ENCODE data around the gene DNM1L. TPM values are rescaled to one million over a fixed set of nuclear protein-coding genes. Genes with fewer than 3 reads are reported as not detected.

DNM1L gene
- total RNA-seq, 1 donor from 2014 or later, result 167 TPM

DNA sequence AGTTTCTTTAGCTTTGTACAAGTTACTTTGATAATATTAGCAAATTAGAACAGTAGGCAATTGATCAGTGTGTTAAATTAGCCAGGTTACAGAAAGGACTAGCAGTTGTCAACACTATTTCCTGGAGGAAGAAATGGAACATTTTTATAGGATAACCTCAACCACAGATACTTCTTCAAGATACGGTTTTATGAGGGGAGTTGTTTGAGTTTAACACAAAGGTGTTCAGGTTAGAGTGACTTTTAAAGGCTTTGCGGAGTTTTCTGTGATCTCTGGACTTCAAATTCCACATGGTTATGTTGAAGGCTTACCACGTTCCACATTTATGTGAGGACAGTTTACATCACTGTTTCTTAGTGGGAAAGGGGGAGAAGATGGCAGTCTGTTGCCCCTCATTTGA, 57.3 kb downstream of the DNM1L start:
- H3K27me3 Mint-ChIP-seq (ENCODE audit: unreplicated experiment), result no peaks in the 10 kb centered on the region
- DNase-seq, result no peak
- no peaks in the 10 kb centered on the region for H3K4me1 Mint-ChIP-seq (ENCODE audit: low read depth, unreplicated experiment)
- no peak overlapping the region for H3K4me3 Mint-ChIP-seq (ENCODE audit: unreplicated experiment)
- TF ChIP-seq, protein P1, sequence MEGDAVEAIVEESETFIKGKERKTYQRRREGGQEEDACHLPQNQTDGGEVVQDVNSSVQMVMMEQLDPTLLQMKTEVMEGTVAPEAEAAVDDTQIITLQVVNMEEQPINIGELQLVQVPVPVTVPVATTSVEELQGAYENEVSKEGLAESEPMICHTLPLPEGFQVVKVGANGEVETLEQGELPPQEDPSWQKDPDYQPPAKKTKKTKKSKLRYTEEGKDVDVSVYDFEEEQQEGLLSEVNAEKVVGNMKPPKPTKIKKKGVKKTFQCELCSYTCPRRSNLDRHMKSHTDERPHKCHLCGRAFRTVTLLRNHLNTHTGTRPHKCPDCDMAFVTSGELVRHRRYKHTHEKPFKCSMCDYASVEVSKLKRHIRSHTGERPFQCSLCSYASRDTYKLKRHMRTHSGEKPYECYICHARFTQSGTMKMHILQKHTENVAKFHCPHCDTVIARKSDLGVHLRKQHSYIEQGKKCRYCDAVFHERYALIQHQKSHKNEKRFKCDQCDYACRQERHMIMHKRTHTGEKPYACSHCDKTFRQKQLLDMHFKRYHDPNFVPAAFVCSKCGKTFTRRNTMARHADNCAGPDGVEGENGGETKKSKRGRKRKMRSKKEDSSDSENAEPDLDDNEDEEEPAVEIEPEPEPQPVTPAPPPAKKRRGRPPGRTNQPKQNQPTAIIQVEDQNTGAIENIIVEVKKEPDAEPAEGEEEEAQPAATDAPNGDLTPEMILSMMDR (IDR thresholded peaks at IDR 0.05; ENCODE audit: partially characterized antibody, unreplicated experiment), result no peak
- no peaks in the 10 kb centered on the region for H3K36me3 Mint-ChIP-seq (ENCODE audit: unreplicated experiment)
- H3K9me3 Mint-ChIP-seq (ENCODE audit: unreplicated experiment), result no peaks in the 10 kb centered on the region
- no peak overlapping the region for H3K27ac Mint-ChIP-seq (ENCODE audit: unreplicated experiment)

DNA sequence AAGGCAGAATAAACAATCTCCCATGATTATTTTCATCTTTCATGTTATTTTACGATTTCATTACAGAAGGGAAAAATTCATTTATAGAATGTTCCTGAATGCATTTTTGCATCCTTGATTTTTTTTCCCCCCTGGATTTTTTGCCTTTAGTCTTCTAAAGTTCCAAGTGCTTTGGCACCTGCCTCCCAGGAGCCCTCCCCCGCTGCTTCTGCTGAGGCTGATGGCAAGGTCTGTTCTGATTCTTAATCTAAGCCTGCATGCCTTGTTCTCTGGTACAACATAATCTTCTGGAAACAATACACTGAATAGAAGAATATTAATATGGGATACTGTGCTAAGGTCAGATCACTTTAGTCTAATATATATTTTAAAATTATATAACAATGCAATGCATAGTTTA, 58.6 kb downstream of the DNM1L start:
- no peaks in the 10 kb centered on the region for H3K9me3 Mint-ChIP-seq (ENCODE audit: unreplicated experiment)
- TF ChIP-seq, protein P1 (IDR thresholded peaks at IDR 0.05; ENCODE audit: partially characterized antibody, unreplicated experiment), result no peak
- no peaks in the 10 kb centered on the region for H3K36me3 Mint-ChIP-seq (ENCODE audit: unreplicated experiment)
- H3K27me3 Mint-ChIP-seq (ENCODE audit: unreplicated experiment), result no peaks in the 10 kb centered on the region
- H3K4me1 Mint-ChIP-seq (ENCODE audit: low read depth, unreplicated experiment), result no peaks in the 10 kb centered on the region
- H3K4me3 Mint-ChIP-seq (ENCODE audit: unreplicated experiment), result no peak overlapping the region
- DNase-seq, result no peak
- peak overlapping the region; percentile 38 for H3K27ac Mint-ChIP-seq (ENCODE audit: unreplicated experiment)

DNA sequence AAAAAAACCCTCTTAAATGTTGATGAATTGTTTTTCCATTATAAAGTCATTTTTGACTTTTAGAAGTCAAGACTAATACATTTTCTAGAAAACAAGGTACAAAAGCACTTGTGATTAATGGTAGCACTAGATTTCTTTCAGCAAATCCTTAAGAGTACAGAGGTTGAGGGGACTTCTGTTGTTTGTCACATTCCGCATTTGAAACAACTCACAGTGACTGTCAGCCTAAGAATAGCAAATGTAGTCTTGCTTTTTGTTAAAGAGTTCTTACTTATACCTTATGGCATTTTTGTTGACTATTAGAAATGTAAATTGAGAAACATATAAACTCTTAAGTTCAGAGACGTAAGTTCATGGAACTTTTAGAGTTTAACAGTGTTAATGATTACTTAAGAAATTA, 60.2 kb downstream of the DNM1L start:
- Mint-ChIP-seq H3K36me3 (ENCODE audit: unreplicated experiment) (no peaks in the 10 kb centered on the region), H3K4me3 (ENCODE audit: unreplicated experiment) (no peak overlapping the region), H3K9me3 (ENCODE audit: unreplicated experiment) (no peaks in the 10 kb centered on the region), H3K4me1 (ENCODE audit: low read depth, unreplicated experiment) (no peaks in the 10 kb centered on the region), H3K27ac (ENCODE audit: unreplicated experiment) (no peak overlapping the region), H3K27me3 (ENCODE audit: unreplicated experiment) (no peaks in the 10 kb centered on the region)
- TF ChIP-seq, protein P1 (IDR thresholded peaks at IDR 0.05; ENCODE audit: partially characterized antibody, unreplicated experiment), result no peak
- DNase-seq, result no peak

DNA sequence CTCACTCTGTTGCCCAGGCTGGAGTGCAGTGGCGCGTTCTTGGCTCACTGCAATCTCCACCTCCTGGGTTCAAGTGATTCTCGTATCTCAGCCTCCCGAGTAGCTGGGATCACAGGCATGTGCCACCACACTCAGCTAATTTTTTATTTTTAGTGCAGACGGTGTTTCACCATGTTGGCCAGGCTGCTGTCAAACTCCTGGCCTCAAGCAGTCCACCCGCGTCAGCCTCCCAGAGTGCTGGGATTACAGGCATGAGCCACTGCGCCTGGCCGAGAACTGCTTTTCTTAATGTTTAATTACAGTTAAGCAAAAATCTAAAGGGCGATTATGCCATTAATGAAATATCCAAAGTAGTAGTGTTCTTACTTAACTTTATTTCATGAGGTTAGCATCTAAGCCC, 63.0 kb downstream of the DNM1L start:
- Mint-ChIP-seq H3K27ac (ENCODE audit: unreplicated experiment) (no peak overlapping the region), H3K36me3 (ENCODE audit: unreplicated experiment) (no peaks in the 10 kb centered on the region), H3K4me1 (ENCODE audit: low read depth, unreplicated experiment) (no peaks in the 10 kb centered on the region), H3K4me3 (ENCODE audit: unreplicated experiment) (no peak overlapping the region), H3K27me3 (ENCODE audit: unreplicated experiment) (no peaks in the 10 kb centered on the region), H3K9me3 (ENCODE audit: unreplicated experiment) (no peaks in the 10 kb centered on the region)
- DNase-seq, result no peak
- TF ChIP-seq, protein P1 (IDR thresholded peaks at IDR 0.05; ENCODE audit: partially characterized antibody, unreplicated experiment), result no peak

DNA sequence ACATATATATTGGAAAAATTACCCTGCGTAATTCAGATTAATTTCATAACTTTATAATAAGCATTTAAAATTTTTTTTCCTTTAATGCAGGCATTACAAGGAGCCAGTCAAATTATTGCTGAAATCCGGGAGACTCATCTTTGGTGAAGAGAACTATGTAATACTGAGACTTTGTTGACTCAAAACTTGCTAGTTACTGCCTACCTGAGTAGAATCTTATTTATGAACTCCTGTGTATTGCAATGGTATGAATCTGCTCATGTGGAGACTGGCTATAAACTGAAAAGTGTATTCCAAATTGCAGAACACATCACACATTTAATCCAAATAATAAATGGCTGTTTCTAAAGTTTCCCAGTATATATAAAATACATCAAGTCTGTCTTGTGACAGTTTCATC, 64.2 kb downstream of the DNM1L start:
- Mint-ChIP-seq H3K36me3 (ENCODE audit: unreplicated experiment) (no peaks in the 10 kb centered on the region), H3K27ac (ENCODE audit: unreplicated experiment) (no peak overlapping the region), H3K4me1 (ENCODE audit: low read depth, unreplicated experiment) (no peaks in the 10 kb centered on the region), H3K27me3 (ENCODE audit: unreplicated experiment) (no peaks in the 10 kb centered on the region), H3K4me3 (ENCODE audit: unreplicated experiment) (no peak overlapping the region), H3K9me3 (ENCODE audit: unreplicated experiment) (no peaks in the 10 kb centered on the region)
- TF ChIP-seq, protein P1 (IDR thresholded peaks at IDR 0.05; ENCODE audit: partially characterized antibody, unreplicated experiment), result no peak
- DNase-seq, result no peak
